ENCODE measurements around the gene CRACDL.

Gene CRACDL

GRCh38 chr2:98899041-98899702 lies 36.9 kb downstream of the CRACDL start:
- Histone ChIP-seq H3K27me3 (ENCODE audit: insufficient read depth, poor library complexity, severe bottlenecking) (no peaks in the 10 kb centered on the region), H3K4me3 (replicated peaks; ENCODE audit: insufficient read depth, low read length) (no peak overlapping the region), H3K27ac (replicated peaks) (no peak overlapping the region)
- DNase-seq (ENCODE audit: low read depth in 1 of 2, low spot score in 1 of 2), result no peak
- TF ChIP-seq SPI1 (IDR thresholded peaks at IDR 0.05; ENCODE audit: borderline replicate concordance, low read depth), result no peak
- no peak for TF ChIP-seq POLR2AphosphoS5 (IDR thresholded peaks at IDR 0.05; ENCODE audit: low read depth)
- no peak for TF ChIP-seq REST (IDR thresholded peaks at IDR 0.05; ENCODE audit: insufficient replicate concordance, low read depth)

GRCh38 chr2:98898423-98898841 lies 37.6 kb downstream of the CRACDL start:
- no peak overlapping the region for H3K27ac ChIP-seq (replicated peaks)
- no peak overlapping the region for H3K4me3 ChIP-seq (replicated peaks; ENCODE audit: insufficient read depth, low read length)
- H3K27me3 ChIP-seq (ENCODE audit: insufficient read depth, poor library complexity, severe bottlenecking), result no peaks in the 10 kb centered on the region
- no peak for DNase-seq (ENCODE audit: low read depth in 1 of 2, low spot score in 1 of 2)
- TF ChIP-seq GABPA (IDR thresholded peaks at IDR 0.05; ENCODE audit: low read depth) (no peak), CTCF (IDR thresholded peaks at IDR 0.05; ENCODE audit: insufficient read depth, low read length) (no peak), REST (IDR thresholded peaks at IDR 0.05; ENCODE audit: insufficient replicate concordance, low read depth) (no peak), POLR2AphosphoS5 (IDR thresholded peaks at IDR 0.05; ENCODE audit: low read depth) (no peak), SPI1 (IDR thresholded peaks at IDR 0.05; ENCODE audit: borderline replicate concordance, low read depth) (no peak)

GRCh38 chr2:98897746-98898145 lies 38.3 kb downstream of the CRACDL start:
- DNase-seq (ENCODE audit: low read depth in 1 of 2, low spot score in 1 of 2), result no peak
- H3K27me3 ChIP-seq (ENCODE audit: insufficient read depth, poor library complexity, severe bottlenecking), result no peaks in the 10 kb centered on the region
- TF ChIP-seq REST (IDR thresholded peaks at IDR 0.05; ENCODE audit: insufficient replicate concordance, low read depth), result no peak
- no peak for TF ChIP-seq SPI1 (IDR thresholded peaks at IDR 0.05; ENCODE audit: borderline replicate concordance, low read depth)
- no peak for TF ChIP-seq CTCF (IDR thresholded peaks at IDR 0.05; ENCODE audit: insufficient read depth, low read length)
- TF ChIP-seq POLR2AphosphoS5 (IDR thresholded peaks at IDR 0.05; ENCODE audit: low read depth), result no peak
- TF ChIP-seq GABPA (IDR thresholded peaks at IDR 0.05; ENCODE audit: low read depth), result no peak
- H3K4me3 ChIP-seq (replicated peaks; ENCODE audit: insufficient read depth, low read length), result no peak overlapping the region
- no peak overlapping the region for H3K27ac ChIP-seq (replicated peaks)
